GM18873 (cell line): ENCODE results near the gene SEC61A2.
A peak's percentile ranks its signal among the peaks of the same experiment; 100 is the strongest.

Experiments used
- ATAC-seq: cut with Tn5 transposase; IDR thresholded peaks from one replicate; pipeline ENCODE4 v1.9.1; 2021; ENCODE audit warnings: mild to moderate bottlenecking, moderate library complexity, moderate number of reproducible peaks; ENCODE audit not compliant: unreplicated experiment, low FRiP score

SEC61A2 gene

GRCh38 chr10:12195603-12196506 lies 66.4 kb downstream of the SEC61A2 start, which contains the start of the genes CDC123 and NUDT5:
Gene CDC123 (plus strand): TSS chr10:12196188. CDS start chr10:12196246, 58 bp downstream.
Gene NUDT5 (minus strand): TSS chr10:12195891. CDS start chr10:12186291, 9,600 bp downstream.
- ATAC-seq: peak; percentile 80

GRCh38 chr10:12196531-12197211 lies 67.2 kb downstream of the SEC61A2 start:
- no peak for ATAC-seq

- no peak for ATAC-seq
Observed at GRCh38 chr10:12198156-12198555, 68.7 kb downstream of the SEC61A2 start.

- no peak for ATAC-seq
Observed at GRCh38 chr10:12200850-12201249, 71.4 kb downstream of the SEC61A2 start.

GRCh38 chr10:12201543-12201942 lies 72.1 kb downstream of the SEC61A2 start:
- no peak for ATAC-seq

- ATAC-seq: no peak
Observed at GRCh38 chr10:12202226-12202625, 72.7 kb downstream of the SEC61A2 start.

- ATAC-seq: no peak
Observed at GRCh38 chr10:12205082-12205481, 75.6 kb downstream of the SEC61A2 start.

GRCh38 chr10:12207114-12207513 lies 77.6 kb downstream of the SEC61A2 start:
- ATAC-seq: no peak

- no peak for ATAC-seq
Observed at GRCh38 chr10:12208460-12208859, 79.0 kb downstream of the SEC61A2 start.

- ATAC-seq: no peak
Observed at GRCh38 chr10:12212454-12212853, 83.0 kb downstream of the SEC61A2 start.

- ATAC-seq: no peak
Observed at GRCh38 chr10:12213621-12214020, 84.1 kb downstream of the SEC61A2 start.

- no peak for ATAC-seq
Observed at GRCh38 chr10:12214093-12214492, 84.6 kb downstream of the SEC61A2 start.

GRCh38 chr10:12214763-12215218 lies 85.3 kb downstream of the SEC61A2 start:
- no peak for ATAC-seq
